ENCODE results near the gene EYS.

Gene EYS

GRCh38 chr6:64217721-64218620, 1489.1 kb downstream of the EYS start:
- no peaks in the 10 kb centered on the region for H3K9me3 ChIP-seq (ENCODE audit: control insufficient read depth, low read length)
- peak; percentile 28 for DNase-seq (ENCODE audit: low read depth)

GRCh38 chr6:64214373-64214772, 1492.7 kb downstream of the EYS start:
- no peak for DNase-seq (ENCODE audit: low read depth)
- Histone ChIP-seq H3K9ac (ENCODE audit: low read length) (no peak overlapping the region), H3K4me3 (ENCODE audit: low read length) (no peak overlapping the region), H3K36me3 (ENCODE audit: control insufficient read depth, insufficient read depth, low read length, severe bottlenecking) (no peaks in the 10 kb centered on the region), H3K9me3 (ENCODE audit: control insufficient read depth, low read length) (no peaks in the 10 kb centered on the region), H3K4me1 (ENCODE audit: control insufficient read depth, insufficient read depth, low read length) (peaks cover 13% of the 10 kb centered on the region), H3K27me3 (replicated peaks; ENCODE audit: control insufficient read depth, insufficient read depth, low read length) (no peaks in the 10 kb centered on the region)

More at GRCh38 chr6:64217721-64218620, 1489.1 kb downstream of the EYS start:
- Histone ChIP-seq H3K4me1 (ENCODE audit: control insufficient read depth, insufficient read depth, low read length) (peaks cover 27% of the 10 kb centered on the region), H3K9ac (ENCODE audit: low read length) (no peak overlapping the region), H3K4me3 (ENCODE audit: low read length) (no peak overlapping the region), H3K27me3 (replicated peaks; ENCODE audit: control insufficient read depth, insufficient read depth, low read length) (no peaks in the 10 kb centered on the region), H3K36me3 (ENCODE audit: control insufficient read depth, insufficient read depth, low read length, severe bottlenecking) (no peaks in the 10 kb centered on the region)

- peaks cover 10% of the 10 kb centered on the region for H3K4me1 ChIP-seq (ENCODE audit: control insufficient read depth, insufficient read depth, low read length)
- DNase-seq (ENCODE audit: low read depth) = no peak
- no peak overlapping the region for H3K4me3 ChIP-seq (ENCODE audit: low read length)
- H3K9ac ChIP-seq (ENCODE audit: low read length) = no peak overlapping the region
- H3K27me3 ChIP-seq (replicated peaks; ENCODE audit: control insufficient read depth, insufficient read depth, low read length) = no peaks in the 10 kb centered on the region
- H3K36me3 ChIP-seq (ENCODE audit: control insufficient read depth, insufficient read depth, low read length, severe bottlenecking) = no peaks in the 10 kb centered on the region
- H3K9me3 ChIP-seq (ENCODE audit: control insufficient read depth, low read length) = no peaks in the 10 kb centered on the region
These were observed 1493.3 kb downstream of the EYS start for GRCh38 chr6:64213697-64214096.

GRCh38 chr6:64197246-64197645, 1509.8 kb downstream of the EYS start:
- no peak overlapping the region for H3K9ac ChIP-seq (ENCODE audit: low read length)
- H3K36me3 ChIP-seq (ENCODE audit: control insufficient read depth, insufficient read depth, low read length, severe bottlenecking) = no peaks in the 10 kb centered on the region
- no peaks in the 10 kb centered on the region for H3K9me3 ChIP-seq (ENCODE audit: control insufficient read depth, low read length)
- DNase-seq (ENCODE audit: low read depth) = no peak
- no peak overlapping the region for H3K4me3 ChIP-seq (ENCODE audit: low read length)
- H3K27me3 ChIP-seq (replicated peaks; ENCODE audit: control insufficient read depth, insufficient read depth, low read length) = no peaks in the 10 kb centered on the region
- H3K4me1 ChIP-seq (ENCODE audit: control insufficient read depth, insufficient read depth, low read length) = no peaks in the 10 kb centered on the region

- no peak for DNase-seq (ENCODE audit: low read depth)
- Histone ChIP-seq H3K4me3 (ENCODE audit: low read length) (no peak overlapping the region), H3K36me3 (ENCODE audit: control insufficient read depth, insufficient read depth, low read length, severe bottlenecking) (no peaks in the 10 kb centered on the region), H3K9me3 (ENCODE audit: control insufficient read depth, low read length) (peaks cover 5% of the 10 kb centered on the region), H3K9ac (ENCODE audit: low read length) (no peak overlapping the region), H3K4me1 (ENCODE audit: control insufficient read depth, insufficient read depth, low read length) (peaks cover 4% of the 10 kb centered on the region), H3K27me3 (replicated peaks; ENCODE audit: control insufficient read depth, insufficient read depth, low read length) (no peaks in the 10 kb centered on the region)
These were observed 1520.4 kb downstream of the EYS start for GRCh38 chr6:64186592-64186991.

GRCh38 chr6:64185621-64186020, 1521.4 kb downstream of the EYS start:
- no peak overlapping the region for H3K9ac ChIP-seq (ENCODE audit: low read length)
- peaks cover 5% of the 10 kb centered on the region for H3K9me3 ChIP-seq (ENCODE audit: control insufficient read depth, low read length)
- H3K4me1 ChIP-seq (ENCODE audit: control insufficient read depth, insufficient read depth, low read length) = peaks cover 4% of the 10 kb centered on the region
- no peaks in the 10 kb centered on the region for H3K36me3 ChIP-seq (ENCODE audit: control insufficient read depth, insufficient read depth, low read length, severe bottlenecking)
- H3K27me3 ChIP-seq (replicated peaks; ENCODE audit: control insufficient read depth, insufficient read depth, low read length) = no peaks in the 10 kb centered on the region
- no peak overlapping the region for H3K4me3 ChIP-seq (ENCODE audit: low read length)
- DNase-seq (ENCODE audit: low read depth) = no peak

GRCh38 chr6:64175296-64175695, 1531.7 kb downstream of the EYS start:
- DNase-seq (ENCODE audit: low read depth) = no peak
- Histone ChIP-seq H3K4me1 (ENCODE audit: control insufficient read depth, insufficient read depth, low read length) (no peaks in the 10 kb centered on the region), H3K27me3 (replicated peaks; ENCODE audit: control insufficient read depth, insufficient read depth, low read length) (no peaks in the 10 kb centered on the region), H3K36me3 (ENCODE audit: control insufficient read depth, insufficient read depth, low read length, severe bottlenecking) (no peaks in the 10 kb centered on the region), H3K4me3 (ENCODE audit: low read length) (no peak overlapping the region), H3K9me3 (ENCODE audit: control insufficient read depth, low read length) (no peaks in the 10 kb centered on the region), H3K9ac (ENCODE audit: low read length) (no peak overlapping the region)

GRCh38 chr6:64170316-64170715, 1536.7 kb downstream of the EYS start:
- no peaks in the 10 kb centered on the region for H3K36me3 ChIP-seq (ENCODE audit: control insufficient read depth, insufficient read depth, low read length, severe bottlenecking)
- no peak overlapping the region for H3K9ac ChIP-seq (ENCODE audit: low read length)
- no peak overlapping the region for H3K4me3 ChIP-seq (ENCODE audit: low read length)
- H3K4me1 ChIP-seq (ENCODE audit: control insufficient read depth, insufficient read depth, low read length) = no peaks in the 10 kb centered on the region
- H3K27me3 ChIP-seq (replicated peaks; ENCODE audit: control insufficient read depth, insufficient read depth, low read length) = no peaks in the 10 kb centered on the region
- DNase-seq (ENCODE audit: low read depth) = no peak
- H3K9me3 ChIP-seq (ENCODE audit: control insufficient read depth, low read length) = no peaks in the 10 kb centered on the region

GRCh38 chr6:64160486-64160885, 1546.5 kb downstream of the EYS start:
- no peak overlapping the region for H3K4me3 ChIP-seq (ENCODE audit: low read length)
- no peaks in the 10 kb centered on the region for H3K36me3 ChIP-seq (ENCODE audit: control insufficient read depth, insufficient read depth, low read length, severe bottlenecking)
- H3K27me3 ChIP-seq (replicated peaks; ENCODE audit: control insufficient read depth, insufficient read depth, low read length) = no peaks in the 10 kb centered on the region
- no peak overlapping the region for H3K9ac ChIP-seq (ENCODE audit: low read length)
- no peak for DNase-seq (ENCODE audit: low read depth)
- H3K4me1 ChIP-seq (ENCODE audit: control insufficient read depth, insufficient read depth, low read length) = no peaks in the 10 kb centered on the region
- no peaks in the 10 kb centered on the region for H3K9me3 ChIP-seq (ENCODE audit: control insufficient read depth, low read length)

GRCh38 chr6:64155063-64155462, 1552.0 kb downstream of the EYS start:
- no peak for DNase-seq (ENCODE audit: low read depth)
- no peaks in the 10 kb centered on the region for H3K36me3 ChIP-seq (ENCODE audit: control insufficient read depth, insufficient read depth, low read length, severe bottlenecking)
- H3K9ac ChIP-seq (ENCODE audit: low read length) = no peak overlapping the region
- no peaks in the 10 kb centered on the region for H3K4me1 ChIP-seq (ENCODE audit: control insufficient read depth, insufficient read depth, low read length)
- H3K27me3 ChIP-seq (replicated peaks; ENCODE audit: control insufficient read depth, insufficient read depth, low read length) = no peaks in the 10 kb centered on the region
- H3K9me3 ChIP-seq (ENCODE audit: control insufficient read depth, low read length) = no peaks in the 10 kb centered on the region
- H3K4me3 ChIP-seq (ENCODE audit: low read length) = no peak overlapping the region

- H3K27me3 ChIP-seq (replicated peaks; ENCODE audit: control insufficient read depth, insufficient read depth, low read length) = no peaks in the 10 kb centered on the region
- DNase-seq (ENCODE audit: low read depth) = no peak
- no peaks in the 10 kb centered on the region for H3K9me3 ChIP-seq (ENCODE audit: control insufficient read depth, low read length)
- no peaks in the 10 kb centered on the region for H3K36me3 ChIP-seq (ENCODE audit: control insufficient read depth, insufficient read depth, low read length, severe bottlenecking)
- no peak overlapping the region for H3K9ac ChIP-seq (ENCODE audit: low read length)
- no peak overlapping the region for H3K4me3 ChIP-seq (ENCODE audit: low read length)
- H3K4me1 ChIP-seq (ENCODE audit: control insufficient read depth, insufficient read depth, low read length) = no peaks in the 10 kb centered on the region
These were observed 1560.2 kb downstream of the EYS start for GRCh38 chr6:64146876-64147275.

- Histone ChIP-seq H3K27me3 (replicated peaks; ENCODE audit: control insufficient read depth, insufficient read depth, low read length) (no peaks in the 10 kb centered on the region), H3K4me1 (ENCODE audit: control insufficient read depth, insufficient read depth, low read length) (no peaks in the 10 kb centered on the region), H3K9me3 (ENCODE audit: control insufficient read depth, low read length) (no peaks in the 10 kb centered on the region), H3K36me3 (ENCODE audit: control insufficient read depth, insufficient read depth, low read length, severe bottlenecking) (no peaks in the 10 kb centered on the region), H3K9ac (ENCODE audit: low read length) (no peak overlapping the region), H3K4me3 (ENCODE audit: low read length) (no peak overlapping the region)
- DNase-seq (ENCODE audit: low read depth) = no peak
These were observed 1560.9 kb downstream of the EYS start for GRCh38 chr6:64146094-64146493.
